HL-60 (cell line): Measurements from ENCODE around the gene HAGHL.

Experiments
- DNase-seq, 2 experiments: peaks; one replicate each; pipeline ENCODE4 v3.0.0-alpha.2; 2010 to 2020; ENCODE audit warnings: low read depth in 1 of 2, low spot score in 1 of 2
- H3K27ac ChIP-seq: fragments of 250-450 bp; sonication (Bioruptor Pico); replicated peaks from 2 replicates; pipeline ENCODE4 v1.5.1; 2020; ENCODE audit warnings: mild to moderate bottlenecking, moderate library complexity
- H3K27me3 ChIP-seq: fragments of 250-450 bp; sonication (Bioruptor Pico); 2 replicates; pipeline ENCODE4 v1.5.1; 2021; ENCODE audit warnings: mild to moderate bottlenecking, moderate library complexity; ENCODE audit not compliant: insufficient read depth, poor library complexity, severe bottlenecking
- H3K4me3 ChIP-seq: replicated peaks from 2 replicates; pipeline ENCODE4 v1.5.1; 2011; ENCODE audit warnings: mild to moderate bottlenecking, control low read depth, low read length; ENCODE audit not compliant: insufficient read depth
- CTCF ChIP-seq: IDR thresholded peaks from one replicate; pipeline ENCODE4 v1.5.1; 2011; ENCODE audit warnings: low read length, control low read depth, inconsistent platforms; ENCODE audit not compliant: insufficient read depth
- GABPA ChIP-seq: IDR thresholded peaks from 2 replicates; pipeline ENCODE4 v1.6.1; 2012; ENCODE audit warnings: low read depth
- POLR2AphosphoS5 ChIP-seq: IDR thresholded peaks from 2 replicates; pipeline ENCODE4 v1.6.1; 2012; ENCODE audit warnings: low read depth
- SPI1 ChIP-seq: IDR thresholded peaks from 2 replicates; pipeline ENCODE4 v1.6.1; 2012; ENCODE audit warnings: low read depth, mild to moderate bottlenecking, borderline replicate concordance
- TF ChIP-seq, protein P1 (sequence below): IDR thresholded peaks from 2 replicates; pipeline ENCODE4 v1.6.1; 2012; ENCODE audit warnings: low read depth; ENCODE audit not compliant: insufficient replicate concordance

HAGHL gene

GRCh38 chr16:722835-723633, 3.9 kb upstream of the HAGHL start:
- Histone ChIP-seq H3K27me3 (no peaks in the 10 kb centered on the region), H3K27ac (no peak overlapping the region), H3K4me3 (no peak overlapping the region)
- TF ChIP-seq, protein P1, sequence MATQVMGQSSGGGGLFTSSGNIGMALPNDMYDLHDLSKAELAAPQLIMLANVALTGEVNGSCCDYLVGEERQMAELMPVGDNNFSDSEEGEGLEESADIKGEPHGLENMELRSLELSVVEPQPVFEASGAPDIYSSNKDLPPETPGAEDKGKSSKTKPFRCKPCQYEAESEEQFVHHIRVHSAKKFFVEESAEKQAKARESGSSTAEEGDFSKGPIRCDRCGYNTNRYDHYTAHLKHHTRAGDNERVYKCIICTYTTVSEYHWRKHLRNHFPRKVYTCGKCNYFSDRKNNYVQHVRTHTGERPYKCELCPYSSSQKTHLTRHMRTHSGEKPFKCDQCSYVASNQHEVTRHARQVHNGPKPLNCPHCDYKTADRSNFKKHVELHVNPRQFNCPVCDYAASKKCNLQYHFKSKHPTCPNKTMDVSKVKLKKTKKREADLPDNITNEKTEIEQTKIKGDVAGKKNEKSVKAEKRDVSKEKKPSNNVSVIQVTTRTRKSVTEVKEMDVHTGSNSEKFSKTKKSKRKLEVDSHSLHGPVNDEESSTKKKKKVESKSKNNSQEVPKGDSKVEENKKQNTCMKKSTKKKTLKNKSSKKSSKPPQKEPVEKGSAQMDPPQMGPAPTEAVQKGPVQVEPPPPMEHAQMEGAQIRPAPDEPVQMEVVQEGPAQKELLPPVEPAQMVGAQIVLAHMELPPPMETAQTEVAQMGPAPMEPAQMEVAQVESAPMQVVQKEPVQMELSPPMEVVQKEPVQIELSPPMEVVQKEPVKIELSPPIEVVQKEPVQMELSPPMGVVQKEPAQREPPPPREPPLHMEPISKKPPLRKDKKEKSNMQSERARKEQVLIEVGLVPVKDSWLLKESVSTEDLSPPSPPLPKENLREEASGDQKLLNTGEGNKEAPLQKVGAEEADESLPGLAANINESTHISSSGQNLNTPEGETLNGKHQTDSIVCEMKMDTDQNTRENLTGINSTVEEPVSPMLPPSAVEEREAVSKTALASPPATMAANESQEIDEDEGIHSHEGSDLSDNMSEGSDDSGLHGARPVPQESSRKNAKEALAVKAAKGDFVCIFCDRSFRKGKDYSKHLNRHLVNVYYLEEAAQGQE, result no peak
- TF ChIP-seq POLR2AphosphoS5, result peak; percentile 29; the same call in 1 of the 2 replicates
- no peak for TF ChIP-seq CTCF
- DNase-seq, result no peak

- H3K4me3 ChIP-seq, result no peak overlapping the region
- no peak for DNase-seq
- H3K27me3 ChIP-seq, result no peaks in the 10 kb centered on the region
- H3K27ac ChIP-seq, result no peak overlapping the region
- TF ChIP-seq, protein P1, result no peak
- TF ChIP-seq CTCF (no peak), GABPA (no peak), SPI1 (no peak), POLR2AphosphoS5 (no peak)
Measured at GRCh38 chr16:723695-724094, 3.2 kb upstream of the HAGHL start.

GRCh38 chr16:724188-725040, 2.5 kb upstream of the HAGHL start:
- Histone ChIP-seq H3K4me3 (no peak overlapping the region), H3K27me3 (no peaks in the 10 kb centered on the region), H3K27ac (no peak overlapping the region)
- TF ChIP-seq CTCF (no peak), POLR2AphosphoS5 (no peak), SPI1 (no peak), GABPA (no peak)
- TF ChIP-seq, protein P1, result no peak
- DNase-seq, result no peak
